HG03095 (cell line): ENCODE results near the gene GH1.
"Not testable (repeated sequence)": the region's sequence is repeated elsewhere in the genome, so short reads cannot be mapped to it uniquely, and the experiment has no call there.

Experiments used
- ATAC-seq: cut with Tn5 transposase; IDR thresholded peaks from one replicate; pipeline ENCODE4 v1.9.1; 2021; ENCODE audit warnings: moderate library complexity; ENCODE audit not compliant: unreplicated experiment

The GH1 gene

GRCh38 chr17:63869491-63870291 is 48.9 kb downstream of the GH1 start:
- ATAC-seq, result not testable (repeated sequence)
